ENCODE data around the gene SPP1. TPM values are rescaled to one million over a fixed set of nuclear protein-coding genes. Genes with fewer than 3 reads are reported as not detected.
"Not testable (repeated sequence)": the region's sequence is repeated elsewhere in the genome, so short reads cannot be mapped to it uniquely, and the experiment has no call there.

Gene SPP1
- total RNA-seq, 4 donors from 2014 or later: 59.0 to 344 (median 174) TPM

DNA sequence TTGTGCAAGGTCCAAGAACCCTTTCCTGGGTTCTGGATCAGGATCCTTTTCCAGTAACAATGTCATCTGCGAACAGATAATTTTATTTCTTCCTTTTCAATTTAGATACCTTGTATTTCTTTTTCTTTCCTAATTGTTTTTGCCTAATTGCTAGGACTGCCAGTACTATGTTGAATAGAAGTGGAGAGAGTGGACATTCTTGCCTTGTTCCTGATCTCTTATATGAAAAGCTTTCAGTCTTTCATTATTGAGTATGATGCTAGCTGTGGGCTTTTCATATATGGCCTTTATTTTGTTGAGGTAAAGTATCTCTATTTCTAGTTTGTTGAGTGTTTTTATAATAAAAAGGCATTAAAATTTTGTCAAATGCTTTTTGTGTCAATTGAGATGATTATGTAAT is 42.2 kb upstream of the SPP1 start:
- Histone ChIP-seq H3K4me3 (no peak overlapping the region), H3K36me3 (no peaks in the 10 kb centered on the region), H3K4me1 (no peaks in the 10 kb centered on the region), H3K9me3 (peaks cover 0 to 10% (median 3%) of the 10 kb centered on the region in 4 donors), H3K27ac (no peak overlapping the region), H3K27me3 (no peaks in the 10 kb centered on the region)
- no peak for TF ChIP-seq EP300 (IDR thresholded peaks at IDR 0.05)
- no peak for TF ChIP-seq POLR2A (IDR thresholded peaks at IDR 0.05)
- 93 to 97% methylated on average over 1 of the region's 1 CpG for WGBS, 2 donors
- DNase-seq (ENCODE audit: low spot score in 2 of 2): no peak

DNA sequence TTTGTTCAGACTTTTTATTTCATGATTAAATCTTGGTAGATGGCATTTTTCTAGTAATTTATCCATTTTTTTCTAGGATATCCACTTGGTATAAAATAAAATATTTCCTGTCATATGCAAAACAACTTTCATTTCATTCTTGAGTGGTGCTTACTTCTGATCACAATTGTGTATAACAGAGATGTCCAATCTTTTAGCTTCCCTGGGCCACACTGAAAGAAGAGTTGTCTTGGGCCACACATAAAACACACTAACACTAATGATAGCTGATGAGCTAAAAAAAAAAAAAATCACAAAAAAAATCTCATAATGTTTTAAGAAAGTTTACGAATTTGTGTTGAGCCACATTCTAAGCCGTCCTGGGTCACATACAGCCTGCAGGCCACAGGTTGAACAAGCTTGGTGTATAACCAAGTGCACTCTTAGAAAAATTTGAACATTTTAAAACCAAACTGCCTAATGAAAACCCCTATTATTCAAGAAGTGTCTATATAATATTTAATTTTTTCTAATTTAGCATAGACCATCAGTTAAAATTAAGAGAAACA is 41.3 kb upstream of the SPP1 start:
- peaks cover 0 to 10% (median 3%) of the 10 kb centered on the region in 4 donors for H3K9me3 ChIP-seq
- H3K4me3 ChIP-seq: no peak overlapping the region
- no peak for DNase-seq (ENCODE audit: low spot score in 2 of 2)
- no peaks in the 10 kb centered on the region for H3K36me3 ChIP-seq
- H3K27me3 ChIP-seq: no peaks in the 10 kb centered on the region
- no peak overlapping the region for H3K27ac ChIP-seq
- WGBS, 2 donors: 92 to 93% methylated on average over 2 of the region's 2 CpGs
- TF ChIP-seq, protein P1, sequence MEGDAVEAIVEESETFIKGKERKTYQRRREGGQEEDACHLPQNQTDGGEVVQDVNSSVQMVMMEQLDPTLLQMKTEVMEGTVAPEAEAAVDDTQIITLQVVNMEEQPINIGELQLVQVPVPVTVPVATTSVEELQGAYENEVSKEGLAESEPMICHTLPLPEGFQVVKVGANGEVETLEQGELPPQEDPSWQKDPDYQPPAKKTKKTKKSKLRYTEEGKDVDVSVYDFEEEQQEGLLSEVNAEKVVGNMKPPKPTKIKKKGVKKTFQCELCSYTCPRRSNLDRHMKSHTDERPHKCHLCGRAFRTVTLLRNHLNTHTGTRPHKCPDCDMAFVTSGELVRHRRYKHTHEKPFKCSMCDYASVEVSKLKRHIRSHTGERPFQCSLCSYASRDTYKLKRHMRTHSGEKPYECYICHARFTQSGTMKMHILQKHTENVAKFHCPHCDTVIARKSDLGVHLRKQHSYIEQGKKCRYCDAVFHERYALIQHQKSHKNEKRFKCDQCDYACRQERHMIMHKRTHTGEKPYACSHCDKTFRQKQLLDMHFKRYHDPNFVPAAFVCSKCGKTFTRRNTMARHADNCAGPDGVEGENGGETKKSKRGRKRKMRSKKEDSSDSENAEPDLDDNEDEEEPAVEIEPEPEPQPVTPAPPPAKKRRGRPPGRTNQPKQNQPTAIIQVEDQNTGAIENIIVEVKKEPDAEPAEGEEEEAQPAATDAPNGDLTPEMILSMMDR (IDR thresholded peaks at IDR 0.05): no peak
- TF ChIP-seq EP300 (IDR thresholded peaks at IDR 0.05) (no peak), POLR2A (IDR thresholded peaks at IDR 0.05) (no peak)
- no peaks in the 10 kb centered on the region for H3K4me1 ChIP-seq

DNA sequence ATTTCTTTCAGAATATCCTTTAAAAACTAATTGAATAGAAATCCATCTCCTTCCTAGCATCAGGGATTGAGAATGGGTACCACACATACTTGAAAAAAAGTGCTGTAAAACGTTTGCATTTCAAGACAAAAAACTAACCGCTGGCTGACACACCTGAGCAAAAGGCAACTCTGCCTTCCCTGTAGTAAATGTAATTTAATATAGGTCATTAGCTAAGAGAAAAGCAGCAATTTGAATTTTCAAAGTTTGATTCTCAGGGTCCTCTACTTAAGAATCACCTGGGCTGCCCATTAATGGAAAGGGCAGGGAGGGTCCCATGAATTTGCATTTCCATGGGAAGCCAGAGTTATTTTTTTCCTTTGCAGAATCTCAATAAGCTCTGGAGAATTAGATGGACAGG is 40.5 kb upstream of the SPP1 start:
- TF ChIP-seq, protein P1 (IDR thresholded peaks at IDR 0.05): no peak
- TF ChIP-seq EP300 (IDR thresholded peaks at IDR 0.05): no peak
- no peak for TF ChIP-seq POLR2A (IDR thresholded peaks at IDR 0.05)
- DNase-seq (ENCODE audit: low spot score in 2 of 2): no peak
- Histone ChIP-seq H3K27me3 (no peaks in the 10 kb centered on the region), H3K36me3 (no peaks in the 10 kb centered on the region), H3K4me1 (peaks cover 0 to 7% (median 0%) of the 10 kb centered on the region in 4 donors), H3K9me3 (peaks cover 0 to 10% (median 3%) of the 10 kb centered on the region in 4 donors), H3K4me3 (no peak overlapping the region), H3K27ac (no peak overlapping the region)
- WGBS, 2 donors: 30 to 43% methylated on average over 2 of the region's 2 CpGs

DNA sequence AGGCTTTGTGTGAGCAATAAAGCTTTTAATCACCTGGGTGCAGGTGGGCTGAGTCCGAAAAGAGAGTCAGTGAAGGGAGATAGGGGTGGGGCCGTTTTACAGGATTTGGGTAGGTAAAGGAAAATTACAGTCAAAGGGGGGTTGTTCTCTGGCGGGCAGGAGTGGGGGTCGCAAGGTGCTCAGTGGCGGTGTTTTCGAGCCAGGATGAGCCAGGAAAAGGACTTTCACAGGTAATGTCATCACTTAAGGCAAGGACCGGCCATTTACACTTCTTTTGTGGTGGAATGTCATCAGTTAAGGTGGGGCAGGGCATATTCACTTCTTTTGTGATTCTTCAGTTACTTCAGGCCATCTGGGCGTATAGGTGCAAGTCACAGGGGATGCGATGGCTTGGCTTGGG is 39.6 kb upstream of the SPP1 start:
- H3K4me3 ChIP-seq; DNase-seq (ENCODE audit: low spot score in 2 of 2); H3K27me3 ChIP-seq; H3K27ac ChIP-seq; H3K36me3 ChIP-seq: not testable (repeated sequence)
- 77 to 85% methylated on average over 7 of the region's 9 CpGs for WGBS, 2 donors
- peaks cover 0 to 11% (median 0%) of the 10 kb centered on the region in 4 donors for H3K4me1 ChIP-seq
- H3K9me3 ChIP-seq: peaks cover 0 to 10% (median 3%) of the 10 kb centered on the region in 4 donors

DNA sequence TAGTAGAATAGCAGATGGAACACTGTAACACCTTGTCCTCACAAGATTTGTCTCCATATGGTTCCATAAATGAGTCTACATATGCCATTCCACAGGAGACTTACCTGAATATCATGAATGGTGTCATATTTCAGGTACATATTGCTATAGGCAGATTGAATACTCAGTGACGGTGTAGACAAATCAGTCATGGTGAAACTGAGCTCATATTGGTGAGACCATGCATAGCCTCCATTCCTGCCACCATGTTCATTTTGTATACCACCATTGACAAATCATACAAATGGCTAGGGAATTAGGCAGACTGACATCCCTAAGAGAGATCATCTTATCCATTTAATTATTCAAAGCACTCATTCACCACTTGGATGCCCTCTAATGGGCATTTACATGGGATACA is 38.0 kb upstream of the SPP1 start:
- H3K9me3 ChIP-seq: no peaks in the 10 kb centered on the region
- no peak for DNase-seq (ENCODE audit: low spot score in 2 of 2)
- H3K4me3 ChIP-seq: no peak overlapping the region
- no peaks in the 10 kb centered on the region for H3K36me3 ChIP-seq
- TF ChIP-seq, protein P1 (IDR thresholded peaks at IDR 0.05): no peak
- no peak for TF ChIP-seq EP300 (IDR thresholded peaks at IDR 0.05)
- no peak for TF ChIP-seq POLR2A (IDR thresholded peaks at IDR 0.05)
- WGBS, 2 donors: 86 to 100% methylated on average over 1 of the region's 1 CpG
- H3K27ac ChIP-seq: no peak overlapping the region
- peaks cover 0 to 11% (median 0%) of the 10 kb centered on the region in 4 donors for H3K4me1 ChIP-seq
- H3K27me3 ChIP-seq: no peaks in the 10 kb centered on the region

DNA sequence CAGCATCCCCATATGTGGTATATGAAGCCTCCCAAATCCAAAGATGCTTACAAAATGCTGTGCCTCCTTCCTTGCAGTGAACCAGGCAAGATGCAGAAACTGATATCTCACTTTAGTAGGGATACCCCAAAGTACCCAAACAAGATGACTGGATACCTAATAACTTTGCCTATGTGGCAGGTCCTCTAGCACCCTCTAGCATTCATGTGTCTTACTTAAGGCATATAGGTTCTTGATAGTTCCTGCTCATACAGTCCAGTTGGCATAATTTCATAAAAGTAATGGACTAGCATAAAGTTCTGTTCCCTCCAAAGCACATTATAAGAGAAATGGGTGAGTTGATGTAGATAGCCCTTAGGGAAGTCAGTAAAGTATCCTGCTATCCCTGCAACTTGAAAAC is 36.8 kb upstream of the SPP1 start:
- TF ChIP-seq, protein P1 (IDR thresholded peaks at IDR 0.05): no peak
- no peak for TF ChIP-seq EP300 (IDR thresholded peaks at IDR 0.05)
- no peak for TF ChIP-seq POLR2A (IDR thresholded peaks at IDR 0.05)
- Histone ChIP-seq H3K36me3 (no peaks in the 10 kb centered on the region), H3K4me3 (no peak overlapping the region), H3K27me3 (no peaks in the 10 kb centered on the region), H3K4me1 (peaks cover 0 to 11% (median 0%) of the 10 kb centered on the region in 4 donors), H3K9me3 (no peaks in the 10 kb centered on the region), H3K27ac (no peak overlapping the region)
- no peak for DNase-seq (ENCODE audit: low spot score in 2 of 2)
